Measurements from ENCODE around the gene SSUH2. TPM values are rescaled to one million over a fixed set of nuclear protein-coding genes. Genes with fewer than 3 reads are reported as not detected.

Gene SSUH2
- total RNA-seq, 4 donors from 2014 or later, result 0.15 to 0.33 TPM; not detected in 2

- H3K27ac ChIP-seq, result no peak overlapping the region
- DNase-seq (no peak), ATAC-seq (no peak)
- H3K4me1 ChIP-seq, result peaks cover 16 to 18% of the 10 kb centered on the region in 2 donors
- H3K27me3 ChIP-seq, result no peaks in the 10 kb centered on the region
- intact Hi-C loops (cut with DNase I; ENCODE audit: low total_unique reads) (no loop called here), in situ Hi-C loops (cut with MboI; ENCODE audit: low sequenced_read_pairs in 4 of 4) (loop anchor here in 1 of 4 donors (5.0 kb wide), 1 partner anchor 182 kb away; no protein-coding TSS in a partner anchor)
- H3K36me3 ChIP-seq, result no peaks in the 10 kb centered on the region
- no peaks in the 10 kb centered on the region for H3K9me3 ChIP-seq
- TF ChIP-seq POLR2A (IDR thresholded peaks at IDR 0.05), result no peak
- TF ChIP-seq, protein P1, sequence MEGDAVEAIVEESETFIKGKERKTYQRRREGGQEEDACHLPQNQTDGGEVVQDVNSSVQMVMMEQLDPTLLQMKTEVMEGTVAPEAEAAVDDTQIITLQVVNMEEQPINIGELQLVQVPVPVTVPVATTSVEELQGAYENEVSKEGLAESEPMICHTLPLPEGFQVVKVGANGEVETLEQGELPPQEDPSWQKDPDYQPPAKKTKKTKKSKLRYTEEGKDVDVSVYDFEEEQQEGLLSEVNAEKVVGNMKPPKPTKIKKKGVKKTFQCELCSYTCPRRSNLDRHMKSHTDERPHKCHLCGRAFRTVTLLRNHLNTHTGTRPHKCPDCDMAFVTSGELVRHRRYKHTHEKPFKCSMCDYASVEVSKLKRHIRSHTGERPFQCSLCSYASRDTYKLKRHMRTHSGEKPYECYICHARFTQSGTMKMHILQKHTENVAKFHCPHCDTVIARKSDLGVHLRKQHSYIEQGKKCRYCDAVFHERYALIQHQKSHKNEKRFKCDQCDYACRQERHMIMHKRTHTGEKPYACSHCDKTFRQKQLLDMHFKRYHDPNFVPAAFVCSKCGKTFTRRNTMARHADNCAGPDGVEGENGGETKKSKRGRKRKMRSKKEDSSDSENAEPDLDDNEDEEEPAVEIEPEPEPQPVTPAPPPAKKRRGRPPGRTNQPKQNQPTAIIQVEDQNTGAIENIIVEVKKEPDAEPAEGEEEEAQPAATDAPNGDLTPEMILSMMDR (IDR thresholded peaks at IDR 0.05 in 4 of 5, conservative IDR thresholded peaks at IDR 0.05 in 1 of 5), result no peak
- H3K4me3 ChIP-seq, result no peak overlapping the region
Observed at GRCh38 chr3:8624612-8625011, 20.0 kb downstream of the SSUH2 start.

DNA sequence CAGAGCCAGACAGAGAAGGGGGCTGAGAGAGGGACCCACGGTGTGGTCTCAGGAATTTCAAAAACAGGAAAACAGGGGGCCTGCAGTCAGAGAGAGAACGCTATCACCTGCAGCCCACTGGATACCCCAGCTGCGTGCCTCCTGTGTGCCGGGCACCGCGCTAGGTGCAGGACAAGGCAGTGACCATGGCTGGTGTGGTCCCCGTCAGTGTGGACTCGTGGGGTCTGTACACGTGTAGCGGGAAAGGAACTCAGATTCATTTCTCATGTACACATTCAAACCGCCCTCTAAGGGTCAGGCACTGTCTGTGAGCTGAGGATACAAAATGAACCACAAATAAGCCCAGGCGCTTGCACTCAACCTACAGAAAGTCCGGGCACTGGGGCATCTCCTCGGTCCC lies 20.9 kb downstream of the SSUH2 start:
- Histone ChIP-seq H3K4me1 (peaks cover 11 to 12% of the 10 kb centered on the region in 2 donors), H3K36me3 (no peaks in the 10 kb centered on the region), H3K4me3 (no peak overlapping the region), H3K9me3 (no peaks in the 10 kb centered on the region), H3K27ac (no peak overlapping the region), H3K27me3 (no peaks in the 10 kb centered on the region)
- DNase-seq (no peak), ATAC-seq (no peak)
- intact Hi-C loops (cut with DNase I; ENCODE audit: low total_unique reads), result loop anchor here (1.0 kb wide), 2 partner anchors 142 to 181 kb away; no protein-coding TSS in a partner anchor
- TF ChIP-seq POLR2A (IDR thresholded peaks at IDR 0.05), result no peak
- TF ChIP-seq, protein P1 (IDR thresholded peaks at IDR 0.05 in 4 of 5, conservative IDR thresholded peaks at IDR 0.05 in 1 of 5), result no peak
- in situ Hi-C loops (cut with MboI; ENCODE audit: low sequenced_read_pairs in 4 of 4), result loop anchor here in 1 of 4 donors (5.0 kb wide), 1 partner anchor 181 kb away; no protein-coding TSS in a partner anchor

DNA sequence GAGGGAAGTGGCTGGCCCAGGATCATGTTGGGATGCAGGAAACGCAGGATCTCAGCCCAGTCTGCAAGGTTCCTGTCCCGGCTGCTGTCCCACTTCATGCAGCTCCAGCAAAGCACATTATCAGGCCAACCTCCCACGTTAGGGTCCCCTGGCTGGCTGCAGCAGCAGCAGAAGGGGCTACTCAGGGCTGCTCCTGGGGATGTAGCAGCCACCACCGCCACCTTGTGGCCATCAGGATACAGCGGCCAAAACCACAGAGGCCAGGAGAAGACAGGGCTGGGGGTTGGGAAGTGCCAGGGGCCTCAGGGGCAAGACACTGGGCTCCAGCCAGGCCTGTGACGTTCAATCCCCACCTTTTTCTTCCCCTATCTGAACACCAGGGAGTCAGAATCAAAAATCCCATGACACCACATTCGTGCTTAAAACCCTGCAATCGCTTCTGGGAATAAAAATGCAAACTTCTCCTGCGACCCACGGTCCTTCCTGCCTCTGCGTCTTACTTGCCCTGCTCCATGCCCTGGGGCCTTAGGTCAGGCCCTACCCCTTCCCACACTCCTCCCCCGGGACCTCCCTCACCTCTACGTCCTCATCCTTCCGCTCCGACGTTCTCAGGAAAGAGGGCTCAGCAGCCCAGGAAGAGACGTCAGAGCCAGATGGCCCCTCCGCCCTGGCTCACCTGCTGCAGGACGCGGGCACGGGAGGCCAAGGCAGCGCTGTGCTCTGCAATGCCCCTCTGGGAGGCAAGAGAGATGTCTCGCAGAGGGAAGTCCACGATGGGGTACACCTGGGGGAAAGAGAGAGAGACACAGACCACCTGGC lies 21.5 kb downstream of the SSUH2 start:
- no peak overlapping the region for H3K27ac ChIP-seq
- no peaks in the 10 kb centered on the region for H3K27me3 ChIP-seq
- peaks cover 11 to 12% of the 10 kb centered on the region in 2 donors for H3K4me1 ChIP-seq
- DNase-seq (peak; percentile 27 to 55), ATAC-seq (peak; percentile 77 to 81)
- in situ Hi-C loops (cut with MboI; ENCODE audit: low sequenced_read_pairs in 4 of 4), result loop anchor here in 1 of 4 donors (5.0 kb wide), 1 partner anchor 181 kb away; no protein-coding TSS in a partner anchor
- no peaks in the 10 kb centered on the region for H3K9me3 ChIP-seq
- intact Hi-C loops (cut with DNase I; ENCODE audit: low total_unique reads), result loop anchor here (1.0 kb wide), 2 partner anchors 142 to 181 kb away; no protein-coding TSS in a partner anchor
- TF ChIP-seq, protein P1 (IDR thresholded peaks at IDR 0.05 in 4 of 5, conservative IDR thresholded peaks at IDR 0.05 in 1 of 5), result peak; percentile 86 to 95 (median 92)
- TF ChIP-seq POLR2A (IDR thresholded peaks at IDR 0.05), result no peak
- H3K4me3 ChIP-seq, result peak overlapping the region in 1 of 4 donors; percentile 4
- no peaks in the 10 kb centered on the region for H3K36me3 ChIP-seq

- no peak for TF ChIP-seq POLR2A (IDR thresholded peaks at IDR 0.05)
- TF ChIP-seq, protein P1 (IDR thresholded peaks at IDR 0.05 in 4 of 5, conservative IDR thresholded peaks at IDR 0.05 in 1 of 5), result no peak
- peak in 1 of 2 donors; percentile 54 for DNase-seq
- ATAC-seq, result peak; percentile 36 to 47
- no peaks in the 10 kb centered on the region for H3K27me3 ChIP-seq
- intact Hi-C loops (cut with DNase I; ENCODE audit: low total_unique reads) (no loop called here), in situ Hi-C loops (cut with MboI; ENCODE audit: low sequenced_read_pairs in 4 of 4) (loop anchor here in 1 of 4 donors (5.0 kb wide), 1 partner anchor 180 kb away; no protein-coding TSS in a partner anchor)
- H3K4me1 ChIP-seq, result peaks cover 11 to 12% of the 10 kb centered on the region in 2 donors
- H3K9me3 ChIP-seq, result no peaks in the 10 kb centered on the region
- no peak overlapping the region for H3K4me3 ChIP-seq
- H3K27ac ChIP-seq, result peak overlapping the region in 1 of 4 donors; percentile 13
- no peaks in the 10 kb centered on the region for H3K36me3 ChIP-seq
Observed at GRCh38 chr3:8621872-8622271, 22.7 kb downstream of the SSUH2 start.

Data from gastrocnemius medialis (tissue), 4 donors.